HG02885 (cell line): ENCODE measurements around the gene MYBPHL.
A peak's percentile ranks its signal among the peaks of the same experiment; 100 is the strongest.

Experiments used
- ATAC-seq: cut with Tn5 transposase; IDR thresholded peaks from one replicate; pipeline ENCODE4 v1.9.1; 2021; ENCODE audit warnings: mild to moderate bottlenecking; ENCODE audit not compliant: unreplicated experiment, poor library complexity

The MYBPHL gene

GRCh38 chr1:109254621-109255096 lies 52.2 kb downstream of the MYBPHL start:
- no peak for ATAC-seq

GRCh38 chr1:109253803-109254620 lies 52.8 kb downstream of the MYBPHL start:
- no peak for ATAC-seq

GRCh38 chr1:109252893-109253802 lies 53.7 kb downstream of the MYBPHL start:
- no peak for ATAC-seq

GRCh38 chr1:109252167-109252892 lies 54.5 kb downstream of the MYBPHL start:
- no peak for ATAC-seq

- no peak for ATAC-seq
Measured at GRCh38 chr1:109251277-109252166, 55.3 kb downstream of the MYBPHL start.

GRCh38 chr1:109250454-109251276 lies 56.1 kb downstream of the MYBPHL start:
- no peak for ATAC-seq

GRCh38 chr1:109249654-109250401 lies 57.0 kb downstream of the MYBPHL start:
- peak; percentile 41 for ATAC-seq

GRCh38 chr1:109248797-109249629 lies 57.8 kb downstream of the MYBPHL start, which contains the start of gene CELSR2:
TSS of gene CELSR2 (plus strand) at chr1:109249539. CDS start at chr1:109250080, 541 bp downstream.
- ATAC-seq = peak; percentile 86

GRCh38 chr1:109248444-109248796 lies 58.4 kb downstream of the MYBPHL start:
- ATAC-seq = no peak

- ATAC-seq = no peak
Measured at GRCh38 chr1:109247401-109248365, 59.1 kb downstream of the MYBPHL start.

- no peak for ATAC-seq
Measured at GRCh38 chr1:109246141-109246551, 60.7 kb downstream of the MYBPHL start.

GRCh38 chr1:109243860-109244552 lies 62.8 kb downstream of the MYBPHL start:
- no peak for ATAC-seq

- no peak for ATAC-seq
Measured at GRCh38 chr1:109243221-109243620, 63.6 kb downstream of the MYBPHL start.

- no peak for ATAC-seq
Measured at GRCh38 chr1:109242387-109242786, 64.4 kb downstream of the MYBPHL start.
